PC-3 (cell line): ENCODE measurements around the gene PCSK1N. TPM values are rescaled to one million over a fixed set of nuclear protein-coding genes. Genes with fewer than 3 reads are reported as not detected.
"Not testable (repeated sequence)": the region's sequence is repeated elsewhere in the genome, so short reads cannot be mapped to it uniquely, and the experiment has no call there.

ENCODE experiments used
- ATAC-seq: fragments of 200-7000 bp; cut with Tn5 transposase; 2 replicates; pipeline ENCODE4 v1.9.1; 2020; ENCODE audit warnings: mild to moderate bottlenecking, moderate library complexity
- BruUV-seq: library from RNA; stranded (reverse); fragments of 400-500 nt; replicated peaks from 2 replicates; lab custom pipeline; 2021; lab: Mats Ljungman, UMichigan
- CTCF ChIA-PET: fragments of 300-600 bp; sonication (Branson Sonifier 250); formaldehyde crosslinking; loops from one replicate; lab custom pipeline; 2022; ENCODE audit warnings: antibody characterized with exemption; lab: Charles Lee
- POLR2A ChIA-PET: fragments of 300-600 bp; sonication (Branson Sonifier 250); formaldehyde crosslinking; loops from one replicate; lab custom pipeline; 2022; ENCODE audit warnings: antibody characterized with exemption; ENCODE audit not compliant: unreplicated experiment; lab: Charles Lee
- DNase-seq: peaks from one replicate; pipeline ENCODE4 v3.0.0-alpha.2; 2015
- H2AFZ ChIP-seq: fragments of 300-600 bp; sonication (generic); 2 replicates; pipeline ENCODE4 v1.6.0; 2016; ENCODE audit warnings: antibody characterized with exemption, low read length
- H3F3A ChIP-seq: fragments of 300-600 bp; sonication (generic); one replicate; pipeline ENCODE4 v1.6.0; 2017; ENCODE audit warnings: antibody characterized with exemption, low read length, control low read depth, mild to moderate bottlenecking; ENCODE audit not compliant: unreplicated experiment
- H3K27ac ChIP-seq: fragments of 300-600 bp; sonication (generic); 2 replicates; pipeline ENCODE4 v1.5.1; 2016; ENCODE audit warnings: mild to moderate bottlenecking, low read length
- H3K27me3 ChIP-seq: fragments of 300-600 bp; sonication (generic); 2 replicates; pipeline ENCODE4 v1.6.1; 2016; ENCODE audit warnings: low read length, mixed read lengths
- H3K36me3 ChIP-seq: fragments of 300-600 bp; sonication (generic); 2 replicates; pipeline ENCODE4 v1.6.1; 2016; ENCODE audit warnings: low read depth, mixed run types, low read length, mixed read lengths
- H3K4me1 ChIP-seq: fragments of 300-600 bp; sonication (generic); 2 replicates; pipeline ENCODE4 v1.5.1; 2016; ENCODE audit warnings: low read length; ENCODE audit not compliant: insufficient read depth
- H3K4me2 ChIP-seq: fragments of 300-600 bp; sonication (generic); 2 replicates; pipeline ENCODE4 v1.6.0; 2016; ENCODE audit warnings: low read length
- H3K4me3 ChIP-seq: fragments of 300-600 bp; sonication (generic); 2 replicates; pipeline ENCODE4 v1.5.1; 2016; ENCODE audit warnings: mild to moderate bottlenecking, low read length, mixed read lengths
- H3K79me2 ChIP-seq: fragments of 300-600 bp; sonication (generic); 2 replicates; pipeline ENCODE4 v1.6.1; 2017; ENCODE audit warnings: low read length, mixed read lengths
- H3K9ac ChIP-seq: fragments of 300-600 bp; sonication (generic); 2 replicates; pipeline ENCODE4 v1.6.0; 2016; ENCODE audit warnings: mild to moderate bottlenecking, low read length
- H3K9me2 ChIP-seq: fragments of 300-600 bp; sonication (generic); replicated peaks from 2 replicates; pipeline ENCODE4 v1.6.1; 2016; ENCODE audit warnings: mixed run types, low read length, mixed read lengths
- H3K9me3 ChIP-seq: fragments of 300-600 bp; sonication (generic); 2 replicates; pipeline ENCODE4 v1.6.1; 2016; ENCODE audit warnings: low read length, mixed read lengths
- H4K20me1 ChIP-seq: fragments of 300-600 bp; sonication (generic); 2 replicates; pipeline ENCODE4 v1.6.1; 2016; ENCODE audit warnings: low read length, mixed read lengths
- EZH2 ChIP-seq: fragments of 300-600 bp; sonication (generic); IDR thresholded peaks from one replicate; pipeline ENCODE4 v1.6.1; 2017; ENCODE audit warnings: antibody characterized with exemption, mild to moderate bottlenecking, low read length; ENCODE audit not compliant: unreplicated experiment
- EZH2phosphoT487 ChIP-seq: fragments of 300-600 bp; sonication (generic); IDR thresholded peaks from 2 replicates; pipeline ENCODE4 v1.6.1; 2018; ENCODE audit warnings: mild to moderate bottlenecking, antibody characterized with exemption, low read length, borderline replicate concordance
- intact Hi-C: fragments of 100-400 bp; cut with micrococcal nuclease; formaldehyde crosslinking; loops from 2 replicates; pipeline ENCODE4 v1.9.0; 2023
- total RNA-seq: library from RNA; depleted of rRNA; stranded (reverse); fragments of >200 nt; gene quantifications from 2 replicates; pipeline ENCODE4 v1.2.3, GENCODE V29; 2014
- TF ChIP-seq, protein P1 (sequence below): fragments of 300-600 bp; sonication (generic); conservative IDR thresholded peaks from 2 replicates; pipeline ENCODE4 v1.5.1; 2017; ENCODE audit warnings: antibody characterized with exemption, low read depth, mild to moderate bottlenecking, low read length

PCSK1N gene
- total RNA-seq, 1 experiment from 2014 or later = 135 TPM

DNA sequence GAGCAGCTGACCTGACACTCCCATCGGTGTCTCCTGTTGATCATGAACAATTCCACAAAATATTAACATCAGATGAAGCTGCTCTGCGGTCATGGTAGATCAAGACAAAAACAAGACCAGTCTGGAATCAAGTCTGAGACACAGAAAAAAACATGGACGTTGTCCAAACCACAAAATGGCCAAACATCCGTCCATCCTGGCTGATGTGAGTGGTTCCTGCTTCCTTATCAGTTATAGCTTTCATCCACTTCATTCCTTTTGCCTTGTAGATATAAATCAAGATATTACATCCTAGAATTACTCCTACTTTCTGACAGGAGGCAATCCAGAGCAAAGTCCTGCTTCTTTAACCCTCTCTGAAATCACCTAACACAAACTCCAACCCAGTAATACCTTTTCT lies 28.8 kb upstream of the PCSK1N start:
- Histone ChIP-seq H3K79me2 (no peaks in the 10 kb centered on the region), H3K9ac (no peak overlapping the region), H3K27ac (no peak overlapping the region), H3K4me3 (no peak overlapping the region), H3K4me1 (peaks cover 20% of the 10 kb centered on the region), H3K9me2 (no peaks in the 10 kb centered on the region), H3F3A (no peaks in the 10 kb centered on the region), H3K4me2 (peak overlapping the region; percentile 37), H3K27me3 (no peaks in the 10 kb centered on the region), H2AFZ (no peak overlapping the region), H4K20me1 (no peaks in the 10 kb centered on the region), H3K9me3 (no peaks in the 10 kb centered on the region), H3K36me3 (no peaks in the 10 kb centered on the region)
- ChIA-PET CTCF (no interaction called here), POLR2A (no interaction called here)
- intact Hi-C loops = no loop called here
- DNase-seq (peak; percentile 42), ATAC-seq (no peak)
- no peak for TF ChIP-seq EZH2phosphoT487
- TF ChIP-seq EZH2 = no peak
- TF ChIP-seq, protein P1, sequence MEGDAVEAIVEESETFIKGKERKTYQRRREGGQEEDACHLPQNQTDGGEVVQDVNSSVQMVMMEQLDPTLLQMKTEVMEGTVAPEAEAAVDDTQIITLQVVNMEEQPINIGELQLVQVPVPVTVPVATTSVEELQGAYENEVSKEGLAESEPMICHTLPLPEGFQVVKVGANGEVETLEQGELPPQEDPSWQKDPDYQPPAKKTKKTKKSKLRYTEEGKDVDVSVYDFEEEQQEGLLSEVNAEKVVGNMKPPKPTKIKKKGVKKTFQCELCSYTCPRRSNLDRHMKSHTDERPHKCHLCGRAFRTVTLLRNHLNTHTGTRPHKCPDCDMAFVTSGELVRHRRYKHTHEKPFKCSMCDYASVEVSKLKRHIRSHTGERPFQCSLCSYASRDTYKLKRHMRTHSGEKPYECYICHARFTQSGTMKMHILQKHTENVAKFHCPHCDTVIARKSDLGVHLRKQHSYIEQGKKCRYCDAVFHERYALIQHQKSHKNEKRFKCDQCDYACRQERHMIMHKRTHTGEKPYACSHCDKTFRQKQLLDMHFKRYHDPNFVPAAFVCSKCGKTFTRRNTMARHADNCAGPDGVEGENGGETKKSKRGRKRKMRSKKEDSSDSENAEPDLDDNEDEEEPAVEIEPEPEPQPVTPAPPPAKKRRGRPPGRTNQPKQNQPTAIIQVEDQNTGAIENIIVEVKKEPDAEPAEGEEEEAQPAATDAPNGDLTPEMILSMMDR = no peak
- no TSS peak for BruUV-seq

DNA sequence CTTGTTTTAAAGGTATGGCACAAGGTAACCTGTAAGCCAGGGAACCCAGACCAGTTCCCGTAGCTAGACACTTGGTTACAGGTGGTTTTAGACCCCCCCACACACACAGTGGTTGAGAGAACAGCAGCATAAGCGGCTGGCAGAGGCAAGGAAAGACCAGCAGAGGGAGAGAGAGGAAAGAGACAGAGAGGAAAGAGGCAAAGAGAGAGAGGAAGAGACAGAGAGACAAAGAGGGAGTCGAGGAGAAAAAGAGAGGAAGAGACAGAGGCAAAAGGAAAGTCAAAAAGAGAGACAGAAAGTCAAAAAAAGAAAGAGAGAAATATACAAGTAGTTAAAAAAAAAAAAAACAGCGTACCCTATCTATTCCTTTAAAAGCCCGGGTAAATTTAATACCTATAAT lies 19.5 kb upstream of the PCSK1N start:
- Histone ChIP-seq H3K27ac (no peak overlapping the region), H3K9ac (no peak overlapping the region), H3K9me2 (no peaks in the 10 kb centered on the region), H3F3A (no peaks in the 10 kb centered on the region), H3K4me1 (no peaks in the 10 kb centered on the region), H3K9me3 (no peaks in the 10 kb centered on the region), H3K4me2 (peak overlapping the region; percentile 59), H3K36me3 (no peaks in the 10 kb centered on the region), H2AFZ (0 out of 2 replicates have a peak overlapping the region, but pooled peaks have one; percentile 48), H4K20me1 (no peaks in the 10 kb centered on the region), H3K27me3 (no peaks in the 10 kb centered on the region), H3K4me3 (peak overlapping the region; percentile 35; the same call in 1 of the 2 replicates), H3K79me2 (no peaks in the 10 kb centered on the region)
- TF ChIP-seq, protein P1 = peak; percentile 56
- no peak for TF ChIP-seq EZH2phosphoT487
- DNase-seq = peak; percentile 67
- ChIA-PET POLR2A (no interaction called here), CTCF (no interaction called here)
- peak; percentile 59 for ATAC-seq
- BruUV-seq = no TSS peak
- intact Hi-C loops = loop anchor here (2.0 kb wide), 1 partner anchor 36 kb away; no protein-coding TSS in a partner anchor

DNA sequence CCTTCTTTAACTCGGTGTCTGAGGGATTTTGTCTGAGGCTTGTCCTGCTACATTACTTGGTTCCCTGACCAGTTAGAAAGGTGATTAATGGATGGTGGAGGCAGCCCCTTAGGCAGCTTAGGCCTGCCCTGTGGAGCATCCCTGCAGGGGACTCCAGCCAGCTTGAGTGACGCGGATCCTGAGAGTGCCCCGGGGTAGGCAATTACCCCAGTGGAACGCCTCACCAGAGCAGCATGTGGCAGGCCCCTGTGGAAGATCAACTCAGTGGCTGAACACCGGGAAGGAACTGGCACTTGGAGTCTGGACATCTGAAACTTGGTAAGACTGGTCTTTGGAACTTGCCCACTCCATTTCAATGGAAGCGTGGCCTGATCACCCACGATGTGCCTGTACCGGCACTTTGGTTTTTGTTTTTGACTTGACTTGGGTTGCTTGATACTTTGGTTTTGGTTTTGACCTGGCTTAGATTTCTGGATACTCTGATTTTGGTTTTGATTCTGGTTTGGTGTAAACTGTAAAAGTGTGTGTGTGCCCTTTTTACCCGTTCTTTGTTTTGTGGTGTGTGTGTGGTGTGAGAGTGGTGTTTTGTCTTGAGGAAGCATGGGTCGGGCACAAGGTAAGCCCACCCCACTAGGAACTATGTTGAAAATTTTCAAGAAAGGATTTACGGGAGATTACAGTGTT lies 18.9 kb upstream of the PCSK1N start:
- H3K9me2 ChIP-seq, H3K9me3 ChIP-seq, H3F3A ChIP-seq, H3K4me3 ChIP-seq, H3K36me3 ChIP-seq, CTCF ChIA-PET, H3K27me3 ChIP-seq, H2AFZ ChIP-seq, BruUV-seq, H3K27ac ChIP-seq, H3K4me2 ChIP-seq, H4K20me1 ChIP-seq, POLR2A ChIA-PET, H3K4me1 ChIP-seq, DNase-seq, ATAC-seq, H3K9ac ChIP-seq, H3K79me2 ChIP-seq: not testable (repeated sequence)
- intact Hi-C loops = loop anchor here (2.0 kb wide), 1 partner anchor 37 kb away; no protein-coding TSS in a partner anchor

DNA sequence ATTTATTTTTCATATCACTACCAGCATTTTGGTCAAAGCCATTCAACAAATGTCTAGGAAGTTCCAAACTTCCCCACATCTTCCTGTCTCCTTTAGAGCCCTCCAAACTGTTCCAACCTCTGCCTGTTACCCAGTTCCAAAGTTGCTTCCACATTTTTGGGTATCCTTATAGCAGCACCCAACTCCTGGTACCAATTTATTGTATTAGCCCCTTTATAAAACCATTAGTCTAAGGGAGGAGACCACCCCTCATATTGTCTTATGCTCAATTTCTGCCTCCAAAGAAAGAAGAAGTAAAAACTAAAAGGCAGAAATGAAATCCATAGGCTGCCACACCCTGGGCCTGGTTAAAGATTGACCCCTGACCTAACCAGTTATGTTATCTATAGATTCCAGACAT lies 18.1 kb upstream of the PCSK1N start:
- H3K9ac ChIP-seq, H3K9me3 ChIP-seq, CTCF ChIA-PET, H3K4me1 ChIP-seq, H3K4me3 ChIP-seq, ATAC-seq, H3K9me2 ChIP-seq, H3K27me3 ChIP-seq, intact Hi-C loops, H3K4me2 ChIP-seq, H3K27ac ChIP-seq, H3F3A ChIP-seq, BruUV-seq, H3K36me3 ChIP-seq, H4K20me1 ChIP-seq, H3K79me2 ChIP-seq, DNase-seq, POLR2A ChIA-PET, H2AFZ ChIP-seq: not testable (repeated sequence)
